Thoracic aorta (tissue), 2 donors: ENCODE results near the gene UNC13B. TPM values are rescaled to one million over a fixed set of nuclear protein-coding genes. Genes with fewer than 3 reads are reported as not detected.
"Not testable (repeated sequence)": the region's sequence is repeated elsewhere in the genome, so short reads cannot be mapped to it uniquely, and the experiment has no call there.

Experiments
- ATAC-seq: fragments of 150-250 bp; one replicate; pipeline ENCODE4 v1.8.0; 2017; ENCODE audit warnings: low read depth; ENCODE audit not compliant: insufficient number of reproducible peaks, low FRiP score
- DNase-seq: peaks from one replicate; pipeline ENCODE4 v3.0.0-alpha.2; 2020; ENCODE audit warnings: low spot score
- H3K27ac ChIP-seq, 2 donors: fragments of 200-600 bp; sonication (generic); 1 replicate in 1 of 2; 2 replicates in 1 of 2; pipeline ENCODE4 v1.5.1; 2016; ENCODE audit warnings: mild to moderate bottlenecking in 2 of 2, moderate library complexity in 2 of 2
- H3K27me3 ChIP-seq: fragments of 200-600 bp; sonication (generic); replicated peaks from 2 replicates; pipeline ENCODE4 v1.6.0; 2016; ENCODE audit warnings: mild to moderate bottlenecking; ENCODE audit not compliant: insufficient read depth
- H3K36me3 ChIP-seq: fragments of 200-600 bp; sonication (generic); one replicate; pipeline ENCODE4 v1.5.1; 2016
- H3K4me1 ChIP-seq, 2 donors: fragments of 200-600 bp; sonication (generic); 1 replicate in 1 of 2; 2 replicates in 1 of 2; pipeline versions ENCODE4 v1.5.1 to v1.6.0; 2016; ENCODE audit warnings: low read depth in 2 of 2, mild to moderate bottlenecking in 1 of 2; ENCODE audit not compliant: control insufficient read depth in 1 of 2
- H3K4me3 ChIP-seq: fragments of 200-600 bp; sonication (generic); 2 replicates; pipeline ENCODE4 v1.5.1; 2016; ENCODE audit warnings: mild to moderate bottlenecking
- H3K9me3 ChIP-seq: fragments of 200-600 bp; sonication (generic); 2 replicates; pipeline ENCODE4 v1.5.1; 2016
- total RNA-seq, 2 donors: library from RNA; depleted of rRNA; stranded (reverse); fragments of >200 nt; gene quantifications; one replicate each; pipeline versions ENCODE4 v1.1.0 to v1.2.3, GENCODE V29; 2016
- TF ChIP-seq, protein P1 (sequence below): fragments of 200-600 bp; sonication (generic); IDR thresholded peaks from one replicate; pipeline ENCODE4 v1.5.1; 2019; ENCODE audit warnings: antibody characterized with exemption

The UNC13B gene
- total RNA-seq, 2 donors from 2014 or later = 38.1 to 47.4 TPM

GRCh38 chr9:35406183-35406959 is 244.6 kb downstream of the UNC13B start:
- H3K4me3 ChIP-seq = no peak overlapping the region
- H3K27ac ChIP-seq = no peak overlapping the region
- H3K27me3 ChIP-seq = no peaks in the 10 kb centered on the region
- TF ChIP-seq, protein P1, sequence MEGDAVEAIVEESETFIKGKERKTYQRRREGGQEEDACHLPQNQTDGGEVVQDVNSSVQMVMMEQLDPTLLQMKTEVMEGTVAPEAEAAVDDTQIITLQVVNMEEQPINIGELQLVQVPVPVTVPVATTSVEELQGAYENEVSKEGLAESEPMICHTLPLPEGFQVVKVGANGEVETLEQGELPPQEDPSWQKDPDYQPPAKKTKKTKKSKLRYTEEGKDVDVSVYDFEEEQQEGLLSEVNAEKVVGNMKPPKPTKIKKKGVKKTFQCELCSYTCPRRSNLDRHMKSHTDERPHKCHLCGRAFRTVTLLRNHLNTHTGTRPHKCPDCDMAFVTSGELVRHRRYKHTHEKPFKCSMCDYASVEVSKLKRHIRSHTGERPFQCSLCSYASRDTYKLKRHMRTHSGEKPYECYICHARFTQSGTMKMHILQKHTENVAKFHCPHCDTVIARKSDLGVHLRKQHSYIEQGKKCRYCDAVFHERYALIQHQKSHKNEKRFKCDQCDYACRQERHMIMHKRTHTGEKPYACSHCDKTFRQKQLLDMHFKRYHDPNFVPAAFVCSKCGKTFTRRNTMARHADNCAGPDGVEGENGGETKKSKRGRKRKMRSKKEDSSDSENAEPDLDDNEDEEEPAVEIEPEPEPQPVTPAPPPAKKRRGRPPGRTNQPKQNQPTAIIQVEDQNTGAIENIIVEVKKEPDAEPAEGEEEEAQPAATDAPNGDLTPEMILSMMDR = no peak
- no peaks in the 10 kb centered on the region for H3K4me1 ChIP-seq
- H3K36me3 ChIP-seq = peaks cover 23% of the 10 kb centered on the region
- no peak for ATAC-seq
- no peak for DNase-seq
- no peaks in the 10 kb centered on the region for H3K9me3 ChIP-seq

DNA sequence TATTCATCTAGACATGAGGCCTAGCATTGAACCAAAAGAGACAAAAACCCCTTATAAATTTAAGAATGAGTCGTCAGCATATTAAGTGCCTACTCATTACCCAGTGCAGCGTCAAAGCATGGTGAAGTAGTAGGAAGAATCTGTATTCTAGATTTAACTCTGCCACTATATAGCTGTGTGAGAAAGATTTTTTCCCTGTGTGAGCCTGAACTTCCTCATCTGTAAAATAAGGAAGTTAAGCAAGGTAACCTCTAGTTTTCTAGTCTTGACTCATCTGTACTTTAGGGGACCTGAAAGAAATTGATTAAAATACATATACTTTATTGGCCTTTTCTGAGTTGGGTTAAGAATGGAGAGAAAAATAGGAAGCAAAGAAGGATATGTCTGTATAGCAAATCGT is 246.0 kb downstream of the UNC13B start:
- H3K36me3 ChIP-seq = peaks cover 15% of the 10 kb centered on the region
- no peaks in the 10 kb centered on the region for H3K4me1 ChIP-seq
- no peaks in the 10 kb centered on the region for H3K9me3 ChIP-seq
- DNase-seq = no peak
- no peaks in the 10 kb centered on the region for H3K27me3 ChIP-seq
- no peak overlapping the region for H3K27ac ChIP-seq
- TF ChIP-seq, protein P1 = no peak
- no peak for ATAC-seq
- no peak overlapping the region for H3K4me3 ChIP-seq

- H3K4me1 ChIP-seq, H3K27ac ChIP-seq, H3K27me3 ChIP-seq, H3K36me3 ChIP-seq, ATAC-seq, H3K9me3 ChIP-seq, DNase-seq, H3K4me3 ChIP-seq: not testable (repeated sequence)
Observed at GRCh38 chr9:35409434-35409833, 247.6 kb downstream of the UNC13B start.

- Histone ChIP-seq H3K27me3 (no peaks in the 10 kb centered on the region), H3K27ac (no peak overlapping the region), H3K36me3 (peaks cover 4% of the 10 kb centered on the region), H3K4me3 (no peak overlapping the region), H3K4me1 (no peaks in the 10 kb centered on the region), H3K9me3 (no peaks in the 10 kb centered on the region)
- ATAC-seq (no peak), DNase-seq (no peak)
- TF ChIP-seq, protein P1 = no peak
Observed at GRCh38 chr9:35414889-35415288, 253.1 kb downstream of the UNC13B start.

- Histone ChIP-seq H3K4me1 (no peaks in the 10 kb centered on the region), H3K4me3 (no peak overlapping the region), H3K36me3 (peaks cover 4% of the 10 kb centered on the region), H3K27ac (no peak overlapping the region), H3K9me3 (no peaks in the 10 kb centered on the region), H3K27me3 (no peaks in the 10 kb centered on the region)
- TF ChIP-seq, protein P1 = no peak
- ATAC-seq (no peak), DNase-seq (no peak)
Observed at GRCh38 chr9:35415402-35416097, 253.7 kb downstream of the UNC13B start.
